Suprapubic skin (tissue), 4 donors: ENCODE data around the gene SLITRK5.

ENCODE experiments used
- EP300 ChIP-seq: sonication (generic); formaldehyde crosslinking; IDR thresholded peaks from one replicate; pipeline ENCODE4 v1.6.1; 2017; ENCODE audit warnings: antibody characterized with exemption
- POLR2AphosphoS5 ChIP-seq, 3 donors: sonication (generic); formaldehyde crosslinking; IDR thresholded peaks; one replicate each; pipeline ENCODE4 v1.6.1; 2017; ENCODE audit warnings: antibody characterized with exemption in 3 of 3

- TF ChIP-seq EP300, result no peak
- no peak for TF ChIP-seq POLR2AphosphoS5 (IDR thresholded peaks at IDR 0.05)
Observed at GRCh38 chr13:87675851-87676250, 4.7 kb downstream of the SLITRK5 start.
